CD14-positive monocyte (primary cell): ENCODE measurements around the gene CHCHD10. TPM values are rescaled to one million over a fixed set of nuclear protein-coding genes. Genes with fewer than 3 reads are reported as not detected.

Experiments used
- DNase-seq, 3 donors: peaks; one replicate each; pipeline ENCODE4 v3.0.0-alpha.2; 2011 to 2022
- H2AFZ ChIP-seq: 2 replicates; pipeline ENCODE4 v1.6.0; 2012; ENCODE audit warnings: mild to moderate bottlenecking, low read depth, low read length, inconsistent platforms; ENCODE audit not compliant: insufficient read depth, poor library complexity, severe bottlenecking
- H3K27ac ChIP-seq, 2 donors: 1 replicate in 1 of 2; 2 replicates in 1 of 2; pipeline ENCODE4 v1.5.1; 2012 to 2013; ENCODE audit warnings: low read length in 2 of 2, control low read depth in 1 of 2, inconsistent platforms in 1 of 2, low read depth in 1 of 2, mild to moderate bottlenecking in 1 of 2
- H3K27me3 ChIP-seq, 2 donors: one replicate each; pipeline versions ENCODE4 v1.6.0 to v1.6.1; 2011 to 2013; ENCODE audit warnings: low read length in 2 of 2; ENCODE audit not compliant: control insufficient read depth in 2 of 2, insufficient read depth in 2 of 2
- H3K36me3 ChIP-seq, 2 donors: replicated peaks in 1 of 2; 1 replicate in 1 of 2; 2 replicates in 1 of 2; pipeline versions ENCODE4 v1.5.1 to v1.6.1; 2012 to 2013; ENCODE audit warnings: low read length in 2 of 2, control low read depth in 1 of 2, inconsistent platforms in 1 of 2, mild to moderate bottlenecking in 1 of 2; ENCODE audit not compliant: insufficient read depth in 2 of 2, control insufficient read depth in 1 of 2
- H3K4me1 ChIP-seq, 2 donors: 1 replicate in 1 of 2; 2 replicates in 1 of 2; pipeline versions ENCODE4 v1.5.1 to v1.6.1; 2012 to 2013; ENCODE audit warnings: low read length in 2 of 2, control low read depth in 1 of 2, inconsistent platforms in 1 of 2, mild to moderate bottlenecking in 1 of 2, moderate library complexity in 1 of 2; ENCODE audit not compliant: insufficient read depth in 2 of 2, control insufficient read depth in 1 of 2
- H3K4me2 ChIP-seq: replicated peaks from 2 replicates; pipeline ENCODE3; 2012; ENCODE audit warnings: low read length, moderate library complexity, mild to moderate bottlenecking; ENCODE audit not compliant: poor library complexity, severe bottlenecking; ENCODE audit errors: extremely low read depth
- H3K4me3 ChIP-seq, 3 experiments: fragments of 200-600 bp in 1 of 3; sonication (generic) in 1 of 3; replicated peaks in 1 of 3; 1 replicate in 2 of 3; 2 replicates in 1 of 3; pipeline ENCODE4 v1.5.1; 2011 to 2013; ENCODE audit warnings: low read length in 3 of 3, mild to moderate bottlenecking in 3 of 3, control low read depth in 2 of 3, low read depth in 2 of 3, inconsistent platforms in 1 of 3, moderate library complexity in 1 of 3
- H3K79me2 ChIP-seq: 2 replicates; pipeline ENCODE4 v1.6.0; 2012; ENCODE audit warnings: mild to moderate bottlenecking, control low read depth, inconsistent platforms, low read length, moderate library complexity; ENCODE audit not compliant: insufficient read depth
- H3K9ac ChIP-seq: 2 replicates; pipeline ENCODE4 v1.6.0; 2017; ENCODE audit warnings: low read length, mild to moderate bottlenecking; ENCODE audit not compliant: insufficient read depth, poor library complexity, severe bottlenecking
- H3K9me3 ChIP-seq, 2 donors: replicated peaks in 1 of 2; 1 replicate in 1 of 2; 2 replicates in 1 of 2; pipeline versions ENCODE4 v1.5.1 to v1.6.1; 2012 to 2013; ENCODE audit warnings: low read length in 2 of 2, control low read depth in 1 of 2; ENCODE audit not compliant: control insufficient read depth in 1 of 2, insufficient read depth in 1 of 2
- H4K20me1 ChIP-seq: 2 replicates; pipeline ENCODE4 v1.6.0; 2012; ENCODE audit warnings: mild to moderate bottlenecking, low read length, control low read depth, moderate library complexity; ENCODE audit not compliant: insufficient read depth
- H3K27ac Mint-ChIP-seq, 7 donors: one replicate each; pipeline ENCODE4 v1.8.0; 2020; ENCODE audit warnings: mild to moderate bottlenecking in 7 of 7, mixed read lengths in 7 of 7, moderate library complexity in 6 of 7, inconsistent platforms in 2 of 7
- H3K27me3 Mint-ChIP-seq, 3 donors: one replicate each; pipeline ENCODE4 v1.8.0; 2021 to 2022; ENCODE audit warnings: low read depth in 3 of 3, mild to moderate bottlenecking in 3 of 3, mixed read lengths in 3 of 3, moderate library complexity in 3 of 3, inconsistent platforms in 1 of 3
- H3K36me3 Mint-ChIP-seq, 2 donors: one replicate each; pipeline ENCODE4 v1.8.0; 2020; ENCODE audit warnings: mixed read lengths in 2 of 2, inconsistent platforms in 1 of 2, mild to moderate bottlenecking in 1 of 2
- H3K4me1 Mint-ChIP-seq: one replicate; pipeline ENCODE4 v1.8.0; 2020; ENCODE audit warnings: mild to moderate bottlenecking, mixed read lengths
- H3K4me3 Mint-ChIP-seq, 2 donors: one replicate each; pipeline ENCODE4 v1.8.0; 2020; ENCODE audit warnings: mild to moderate bottlenecking in 2 of 2, mixed read lengths in 2 of 2, moderate library complexity in 1 of 2
- H3K9me3 Mint-ChIP-seq, 7 donors: one replicate each; pipeline ENCODE4 v1.8.0; 2020 to 2022; ENCODE audit warnings: mixed read lengths in 7 of 7, mild to moderate bottlenecking in 6 of 7, moderate library complexity in 6 of 7, inconsistent platforms in 2 of 7
- CTCF ChIP-seq: fragments of 200-600 bp; IDR thresholded peaks from one replicate; pipeline ENCODE4 v1.8.0; 2022; ENCODE audit warnings: antibody characterized with exemption, mild to moderate bottlenecking
- WGBS: methylation state at CpG from one replicate; pipeline ENCODE4 v1.1.5; 2013; ENCODE audit warnings: missing lambda C conversion rate; ENCODE audit not compliant: insufficient coverage; 5-methylcytosine and 5-hydroxymethylcytosine counted together
- intact Hi-C, 2 donors: fragments of 100-400 bp; cut with micrococcal nuclease; formaldehyde crosslinking; loops; one replicate each; pipeline versions ENCODE4 v1.15.0 to v1.15.1; 2023
- polyA plus RNA-seq, 3 donors: library from polyadenylated mRNA; depleted of rRNA in 1 of 3; unstranded in 2 of 3; stranded (reverse) in 1 of 3; fragments of 300-500 nt in 2 of 3; fragments of >200 nt in 1 of 3; fragmentation: Illumina TruSeq in 2 of 3; gene quantifications; 1 replicate in 2 of 3; 2 replicates in 1 of 3; pipeline ENCODE4 v1.2.3, GENCODE V29; 2012 to 2021

CHCHD10 gene
- polyA plus RNA-seq, 3 donors: 15.3 to 46.7 (median 26.8) TPM

- H3K27ac Mint-ChIP-seq: peak overlapping the region in 1 of 7 donors; percentile 46
- no peak overlapping the region for H3K4me3 ChIP-seq
- H3K9me3 ChIP-seq: no peaks in the 10 kb centered on the region
- no peak for TF ChIP-seq CTCF
- intact Hi-C loops: loop anchor here (2.0 kb wide), 1 partner anchor 79 kb away; no protein-coding TSS in a partner anchor
- peaks cover 10% of the 10 kb centered on the region for H3K79me2 ChIP-seq
- H3K9me3 Mint-ChIP-seq: peaks cover 0 to 6% (median 3%) of the 10 kb centered on the region in 7 donors
- H3K36me3 ChIP-seq: peaks cover 0 to 14% of the 10 kb centered on the region in 2 donors
- no peak overlapping the region for H3K4me2 ChIP-seq
- H3K36me3 Mint-ChIP-seq: peaks cover 11 to 16% of the 10 kb centered on the region in 2 donors
- H3K27ac ChIP-seq: no peak overlapping the region
- 52% methylated on average over 4 of the region's 6 CpGs for WGBS
- peaks cover 28% of the 10 kb centered on the region for H3K4me1 Mint-ChIP-seq
- no peak overlapping the region for H3K4me3 Mint-ChIP-seq
- DNase-seq: no peak
- no peak overlapping the region for H3K9ac ChIP-seq
- peaks cover 25 to 42% of the 10 kb centered on the region in 2 donors for H3K4me1 ChIP-seq
- H3K27me3 Mint-ChIP-seq: peaks cover 25 to 28% (median 25%) of the 10 kb centered on the region in 3 donors
- no peak overlapping the region for H2AFZ ChIP-seq
- H3K27me3 ChIP-seq: peaks cover 7 to 23% of the 10 kb centered on the region in 2 donors
- H4K20me1 ChIP-seq: no peaks in the 10 kb centered on the region
Measured at GRCh38 chr22:23769321-23769965, 1.7 kb upstream of the CHCHD10 start.

GRCh38 chr22:23767303-23767672, 484 bp downstream of the CHCHD10 start:
- WGBS: 23% methylated on average over 12 of the region's 27 CpGs
- Histone ChIP-seq H3K27ac (peak overlapping the region in 1 of 2 donors; percentile 85), H3K4me1 (peaks cover 37 to 53% of the 10 kb centered on the region in 2 donors)

More at GRCh38 chr22:23767303-23767672, 484 bp downstream of the CHCHD10 start:
- Mint-ChIP-seq H3K36me3 (peaks cover 11 to 13% of the 10 kb centered on the region in 2 donors), H3K4me1 (peaks cover 44% of the 10 kb centered on the region), H3K9me3 (peaks cover 0 to 2% (median 0%) of the 10 kb centered on the region in 7 donors), H3K27me3 (peaks cover 8 to 13% (median 10%) of the 10 kb centered on the region in 3 donors), H3K27ac (peak overlapping the region in 5 of 7 donors; percentile 21 to 88 (median 52)), H3K4me3 (peak overlapping the region; percentile 85 to 90)
- Histone ChIP-seq H3K27me3 (peaks cover 1 to 7% of the 10 kb centered on the region in 2 donors), H3K9me3 (no peaks in the 10 kb centered on the region), H3K36me3 (peaks cover 0 to 15% of the 10 kb centered on the region in 2 donors), H3K9ac (peak overlapping the region; percentile 86), H3K4me2 (peak overlapping the region; percentile 100), H3K4me3 (peak overlapping the region; percentile 48 to 92 (median 71)), H2AFZ (peak overlapping the region; percentile 96), H3K79me2 (peaks cover 10% of the 10 kb centered on the region), H4K20me1 (no peaks in the 10 kb centered on the region)
- no peak for DNase-seq
- intact Hi-C loops: no loop called here
- TF ChIP-seq CTCF: no peak
